Neuron (in vitro differentiated cells): Measurements from ENCODE around the gene PDS5B.

Experiments used
- H2AFZ ChIP-seq: one replicate; pipeline ENCODE4 v1.6.1; 2013; ENCODE audit warnings: low read depth, mild to moderate bottlenecking, inconsistent platforms, low read length, moderate library complexity
- H3K27me3 ChIP-seq: one replicate; pipeline ENCODE4 v1.6.1; 2013; ENCODE audit warnings: low read length; ENCODE audit not compliant: insufficient read depth
- H3K36me3 ChIP-seq: one replicate; pipeline ENCODE4 v1.6.1; 2013; ENCODE audit warnings: low read length; ENCODE audit not compliant: insufficient read depth
- H3K4me1 ChIP-seq: one replicate; pipeline ENCODE4 v1.6.1; 2013; ENCODE audit warnings: low read length; ENCODE audit not compliant: insufficient read depth
- H3K4me3 ChIP-seq: 2 replicates; pipeline ENCODE4 v1.5.1; 2013; ENCODE audit warnings: mild to moderate bottlenecking, low read length, moderate library complexity
- H3K9me3 ChIP-seq: one replicate; pipeline ENCODE4 v1.6.1; 2013; ENCODE audit warnings: low read length

PDS5B gene

GRCh38 chr13:32752311-32752710 lies 166.1 kb downstream of the PDS5B start:
- Histone ChIP-seq H3K4me3 (no peak overlapping the region), H3K9me3 (no peaks in the 10 kb centered on the region), H3K27me3 (no peaks in the 10 kb centered on the region), H3K36me3 (peaks cover 44% of the 10 kb centered on the region), H2AFZ (no peak overlapping the region), H3K4me1 (no peaks in the 10 kb centered on the region)

- Histone ChIP-seq H3K9me3 (no peaks in the 10 kb centered on the region), H3K27me3 (no peaks in the 10 kb centered on the region), H3K36me3 (peaks cover 43% of the 10 kb centered on the region), H3K4me1 (no peaks in the 10 kb centered on the region), H2AFZ (no peak overlapping the region), H3K4me3 (no peak overlapping the region)
These were observed 166.8 kb downstream of the PDS5B start for GRCh38 chr13:32752997-32753606.

- H3K9me3 ChIP-seq, result no peaks in the 10 kb centered on the region
- H3K4me1 ChIP-seq, result no peaks in the 10 kb centered on the region
- peaks cover 45% of the 10 kb centered on the region for H3K36me3 ChIP-seq
- H3K4me3 ChIP-seq, result no peak overlapping the region
- no peaks in the 10 kb centered on the region for H3K27me3 ChIP-seq
- no peak overlapping the region for H2AFZ ChIP-seq
These were observed 167.9 kb downstream of the PDS5B start for GRCh38 chr13:32754179-32754578.

GRCh38 chr13:32759152-32759551 lies 172.9 kb downstream of the PDS5B start:
- Histone ChIP-seq H3K36me3 (peaks cover 49% of the 10 kb centered on the region), H3K27me3 (no peaks in the 10 kb centered on the region), H2AFZ (no peak overlapping the region), H3K9me3 (peaks cover 4% of the 10 kb centered on the region), H3K4me3 (no peak overlapping the region), H3K4me1 (no peaks in the 10 kb centered on the region)

- H3K27me3 ChIP-seq, result no peaks in the 10 kb centered on the region
- H3K4me1 ChIP-seq, result no peaks in the 10 kb centered on the region
- no peak overlapping the region for H3K4me3 ChIP-seq
- no peak overlapping the region for H2AFZ ChIP-seq
- peaks cover 49% of the 10 kb centered on the region for H3K36me3 ChIP-seq
- H3K9me3 ChIP-seq, result peaks cover 4% of the 10 kb centered on the region
These were observed 175.2 kb downstream of the PDS5B start for GRCh38 chr13:32761472-32761871.

GRCh38 chr13:32779119-32779518 lies 192.9 kb downstream of the PDS5B start:
- Histone ChIP-seq H3K27me3 (no peaks in the 10 kb centered on the region), H3K9me3 (peaks cover 4% of the 10 kb centered on the region), H3K4me3 (no peak overlapping the region), H2AFZ (no peak overlapping the region), H3K4me1 (no peaks in the 10 kb centered on the region), H3K36me3 (peaks cover 36% of the 10 kb centered on the region)

- Histone ChIP-seq H3K4me3 (no peak overlapping the region), H3K9me3 (peaks cover 4% of the 10 kb centered on the region), H3K36me3 (peaks cover 18% of the 10 kb centered on the region), H3K27me3 (no peaks in the 10 kb centered on the region), H3K4me1 (no peaks in the 10 kb centered on the region), H2AFZ (no peak overlapping the region)
These were observed 195.7 kb downstream of the PDS5B start for GRCh38 chr13:32781906-32782305.

- H3K36me3 ChIP-seq, result peaks cover 16% of the 10 kb centered on the region
- no peaks in the 10 kb centered on the region for H3K27me3 ChIP-seq
- no peak overlapping the region for H3K4me3 ChIP-seq
- H2AFZ ChIP-seq, result no peak overlapping the region
- no peaks in the 10 kb centered on the region for H3K4me1 ChIP-seq
- peaks cover 4% of the 10 kb centered on the region for H3K9me3 ChIP-seq
These were observed 196.8 kb downstream of the PDS5B start for GRCh38 chr13:32783067-32783466.

GRCh38 chr13:32790731-32791130 lies 204.5 kb downstream of the PDS5B start:
- no peak overlapping the region for H2AFZ ChIP-seq
- no peak overlapping the region for H3K4me3 ChIP-seq
- H3K36me3 ChIP-seq, result no peaks in the 10 kb centered on the region
- no peaks in the 10 kb centered on the region for H3K27me3 ChIP-seq
- no peaks in the 10 kb centered on the region for H3K4me1 ChIP-seq
- H3K9me3 ChIP-seq, result no peaks in the 10 kb centered on the region

GRCh38 chr13:32791545-32792172 lies 205.4 kb downstream of the PDS5B start:
- Histone ChIP-seq H3K36me3 (no peaks in the 10 kb centered on the region), H3K4me1 (no peaks in the 10 kb centered on the region), H3K27me3 (no peaks in the 10 kb centered on the region), H3K4me3 (no peak overlapping the region), H2AFZ (no peak overlapping the region), H3K9me3 (no peaks in the 10 kb centered on the region)

- Histone ChIP-seq H3K4me3 (no peak overlapping the region), H3K9me3 (no peaks in the 10 kb centered on the region), H3K27me3 (no peaks in the 10 kb centered on the region), H2AFZ (no peak overlapping the region), H3K4me1 (no peaks in the 10 kb centered on the region), H3K36me3 (no peaks in the 10 kb centered on the region)
These were observed 210.5 kb downstream of the PDS5B start for GRCh38 chr13:32796754-32797153.

- Histone ChIP-seq H3K27me3 (no peaks in the 10 kb centered on the region), H3K36me3 (no peaks in the 10 kb centered on the region), H3K9me3 (no peaks in the 10 kb centered on the region), H3K4me1 (no peaks in the 10 kb centered on the region), H3K4me3 (no peak overlapping the region), H2AFZ (no peak overlapping the region)
These were observed 215.9 kb downstream of the PDS5B start for GRCh38 chr13:32802159-32802558.

- Histone ChIP-seq H3K4me3 (no peak overlapping the region), H3K9me3 (no peaks in the 10 kb centered on the region), H3K27me3 (no peaks in the 10 kb centered on the region), H2AFZ (peak overlapping the region; percentile 29), H3K4me1 (no peaks in the 10 kb centered on the region), H3K36me3 (no peaks in the 10 kb centered on the region)
These were observed 218.5 kb downstream of the PDS5B start for GRCh38 chr13:32804673-32805230.
